WTC11 (cell line): ENCODE measurements around the gene DOHH. TPM values are rescaled to one million over a fixed set of nuclear protein-coding genes. Genes with fewer than 3 reads are reported as not detected.

ENCODE experiments used
- ATAC-seq: fragments of 200-7000 bp; cut with Tn5 transposase; 2 replicates; pipeline ENCODE4 v1.10.0; 2021; ENCODE audit warnings: mild to moderate bottlenecking, moderate library complexity
- CTCF ChIA-PET: fragments of 300-600 bp; sonication (Branson Sonifier 250); formaldehyde crosslinking; loops from one replicate; lab custom pipeline; 2021; ENCODE audit warnings: antibody characterized with exemption; lab: Charles Lee
- POLR2A ChIA-PET: fragments of 350-600 bp; sonication (Branson Sonifier 250); formaldehyde crosslinking; loops from one replicate; lab custom pipeline; 2021; ENCODE audit warnings: antibody characterized with exemption; lab: Charles Lee
- DNase-seq: peaks from one replicate; pipeline ENCODE4 v3.0.0; 2021; ENCODE audit warnings: low spot score
- H3K27ac Mint-ChIP-seq: 2 replicates; pipeline ENCODE4 v1.8.0; 2021; ENCODE audit warnings: mixed read lengths
- H3K27me3 Mint-ChIP-seq: 2 replicates; pipeline ENCODE4 v1.8.0; 2021; ENCODE audit warnings: low read depth, mild to moderate bottlenecking, moderate library complexity, mixed read lengths
- H3K36me3 Mint-ChIP-seq: 2 replicates; pipeline ENCODE4 v1.8.0; 2021; ENCODE audit warnings: mixed read lengths
- H3K4me1 Mint-ChIP-seq: 2 replicates; pipeline ENCODE4 v1.8.0; 2022; ENCODE audit warnings: mixed read lengths
- H3K4me3 Mint-ChIP-seq: 2 replicates; pipeline ENCODE4 v1.8.0; 2021; ENCODE audit warnings: mild to moderate bottlenecking, moderate library complexity, mixed read lengths
- H3K9me3 Mint-ChIP-seq: 2 replicates; pipeline ENCODE4 v1.8.0; 2021; ENCODE audit warnings: mixed read lengths
- AFF4 ChIP-seq: sonication (generic); formaldehyde crosslinking; IDR thresholded peaks from 2 replicates; pipeline ENCODE4 v1.8.1; 2023; ENCODE audit warnings: mild to moderate bottlenecking, missing genetic modification reagents, borderline replicate concordance
- CREM ChIP-seq: sonication (generic); formaldehyde crosslinking; IDR thresholded peaks from 2 replicates; pipeline ENCODE4 v1.8.1; 2022; ENCODE audit warnings: mild to moderate bottlenecking, missing genetic modification reagents, moderate library complexity
- CTCF ChIP-seq: fragments of 200-600 bp; IDR thresholded peaks from 2 replicates; pipeline ENCODE4 v1.8.0; 2022; ENCODE audit warnings: antibody characterized with exemption
- GTF2I ChIP-seq: fragments of 250-450 bp; sonication (Bioruptor Pico); conservative IDR thresholded peaks from 2 replicates; pipeline ENCODE4 v1.4.0; 2021; ENCODE audit warnings: mild to moderate bottlenecking
- JAZF1 ChIP-seq: fragments of 250-450 bp; sonication (Bioruptor Pico); IDR thresholded peaks from 2 replicates; pipeline ENCODE4 v1.9.0; 2021; ENCODE audit warnings: moderate library complexity, mild to moderate bottlenecking, inconsistent platforms
- NR3C1 ChIP-seq: sonication (generic); formaldehyde crosslinking; conservative IDR thresholded peaks from 2 replicates; pipeline ENCODE4 v1.8.1; 2023; ENCODE audit warnings: low read depth, mild to moderate bottlenecking, missing genetic modification reagents
- RORB ChIP-seq: fragments of 250-450 bp; sonication (Bioruptor Pico); IDR thresholded peaks from 2 replicates; pipeline ENCODE4 v1.9.0; 2021; ENCODE audit warnings: mild to moderate bottlenecking
- ZBTB21 ChIP-seq: sonication (generic); formaldehyde crosslinking; IDR thresholded peaks from 2 replicates; pipeline ENCODE4 v1.8.1; 2023; ENCODE audit warnings: mild to moderate bottlenecking, missing genetic modification reagents, borderline replicate concordance
- ZMAT4 ChIP-seq: fragments of 250-450 bp; sonication (Bioruptor Pico); IDR thresholded peaks from 2 replicates; pipeline ENCODE4 v1.9.0; 2021; ENCODE audit warnings: mild to moderate bottlenecking
- ZNF281 ChIP-seq: sonication (generic); formaldehyde crosslinking; IDR thresholded peaks from 2 replicates; pipeline ENCODE4 v1.8.0; 2023; ENCODE audit warnings: mild to moderate bottlenecking, missing genetic modification reagents
- total RNA-seq: library from RNA; stranded (reverse); gene quantifications from 3 replicates; pipeline ENCODE4 v1.2.3, GENCODE V29; 2021

The DOHH gene
- total RNA-seq, 1 experiment from 2014 or later: 22.2 TPM

GRCh38 chr19:3528080-3528479 lies 27.6 kb upstream of the DOHH start (continued):
- TF ChIP-seq ZNF281 (CRISPR knock-in tag) (no peak), JAZF1 (CRISPR knock-in tag) (no peak), AFF4 (CRISPR knock-in tag) (no peak)

- H3K4me3 Mint-ChIP-seq: no peak overlapping the region
- DNase-seq (no peak), ATAC-seq (no peak)
- H3K4me1 Mint-ChIP-seq: no peaks in the 10 kb centered on the region
- H3K36me3 Mint-ChIP-seq: peaks cover 13% of the 10 kb centered on the region
- TF ChIP-seq GTF2I (CRISPR knock-in tag) (no peak), NR3C1 (CRISPR knock-in tag) (no peak), ZMAT4 (CRISPR knock-in tag) (no peak), ZBTB21 (CRISPR knock-in tag) (no peak), CREM (no peak)
- ChIA-PET POLR2A (no interaction called here), CTCF (interaction anchor here (0.5 to 2.3 kb wide), 19 partner anchors 11 to 1388 kb away, joined by 3 to 31 read pairs (median 4); partner anchors contain the start of gene TEKTIP1)
- no peaks in the 10 kb centered on the region for H3K9me3 Mint-ChIP-seq
- H3K27ac Mint-ChIP-seq: no peak overlapping the region
- H3K27me3 Mint-ChIP-seq: no peaks in the 10 kb centered on the region
Measured at GRCh38 chr19:3527238-3527910, 26.9 kb upstream of the DOHH start.

- H3K36me3 Mint-ChIP-seq: peaks cover 12% of the 10 kb centered on the region
- CTCF ChIA-PET: interaction anchor here (0.5 to 2.3 kb wide), 20 partner anchors 10 to 1389 kb away, joined by 3 to 31 read pairs (median 4); partner anchors contain the start of gene TEKTIP1
- H3K9me3 Mint-ChIP-seq: no peaks in the 10 kb centered on the region
- H3K27me3 Mint-ChIP-seq: no peaks in the 10 kb centered on the region
- TF ChIP-seq CTCF (peak; percentile 26; the same call in 1 of the 2 replicates), RORB (CRISPR knock-in tag) (no peak)
- POLR2A ChIA-PET: interaction anchor here (0.6 kb wide), 1 partner anchor 9 kb away, joined by 5 read pairs; no protein-coding TSS in a partner anchor
- no peaks in the 10 kb centered on the region for H3K4me1 Mint-ChIP-seq
- H3K4me3 Mint-ChIP-seq: no peak overlapping the region
- no peak overlapping the region for H3K27ac Mint-ChIP-seq
- DNase-seq: no peak
- ATAC-seq: 0 out of 2 replicates have a peak, but pooled peaks have one; percentile 35
Measured at GRCh38 chr19:3526507-3527237, 26.2 kb upstream of the DOHH start.
